COLO668 (cell line): Measurements from ENCODE around the gene IQGAP3.
"Not testable (repeated sequence)": the region's sequence is repeated elsewhere in the genome, so short reads cannot be mapped to it uniquely, and the experiment has no call there.

Experiments used
- DNase-seq: peaks from one replicate; lab custom pipeline; 2025; ENCODE audit not compliant: unreplicated experiment; lab: John Stamatoyannopoulos, UW

IQGAP3 gene, protein sequence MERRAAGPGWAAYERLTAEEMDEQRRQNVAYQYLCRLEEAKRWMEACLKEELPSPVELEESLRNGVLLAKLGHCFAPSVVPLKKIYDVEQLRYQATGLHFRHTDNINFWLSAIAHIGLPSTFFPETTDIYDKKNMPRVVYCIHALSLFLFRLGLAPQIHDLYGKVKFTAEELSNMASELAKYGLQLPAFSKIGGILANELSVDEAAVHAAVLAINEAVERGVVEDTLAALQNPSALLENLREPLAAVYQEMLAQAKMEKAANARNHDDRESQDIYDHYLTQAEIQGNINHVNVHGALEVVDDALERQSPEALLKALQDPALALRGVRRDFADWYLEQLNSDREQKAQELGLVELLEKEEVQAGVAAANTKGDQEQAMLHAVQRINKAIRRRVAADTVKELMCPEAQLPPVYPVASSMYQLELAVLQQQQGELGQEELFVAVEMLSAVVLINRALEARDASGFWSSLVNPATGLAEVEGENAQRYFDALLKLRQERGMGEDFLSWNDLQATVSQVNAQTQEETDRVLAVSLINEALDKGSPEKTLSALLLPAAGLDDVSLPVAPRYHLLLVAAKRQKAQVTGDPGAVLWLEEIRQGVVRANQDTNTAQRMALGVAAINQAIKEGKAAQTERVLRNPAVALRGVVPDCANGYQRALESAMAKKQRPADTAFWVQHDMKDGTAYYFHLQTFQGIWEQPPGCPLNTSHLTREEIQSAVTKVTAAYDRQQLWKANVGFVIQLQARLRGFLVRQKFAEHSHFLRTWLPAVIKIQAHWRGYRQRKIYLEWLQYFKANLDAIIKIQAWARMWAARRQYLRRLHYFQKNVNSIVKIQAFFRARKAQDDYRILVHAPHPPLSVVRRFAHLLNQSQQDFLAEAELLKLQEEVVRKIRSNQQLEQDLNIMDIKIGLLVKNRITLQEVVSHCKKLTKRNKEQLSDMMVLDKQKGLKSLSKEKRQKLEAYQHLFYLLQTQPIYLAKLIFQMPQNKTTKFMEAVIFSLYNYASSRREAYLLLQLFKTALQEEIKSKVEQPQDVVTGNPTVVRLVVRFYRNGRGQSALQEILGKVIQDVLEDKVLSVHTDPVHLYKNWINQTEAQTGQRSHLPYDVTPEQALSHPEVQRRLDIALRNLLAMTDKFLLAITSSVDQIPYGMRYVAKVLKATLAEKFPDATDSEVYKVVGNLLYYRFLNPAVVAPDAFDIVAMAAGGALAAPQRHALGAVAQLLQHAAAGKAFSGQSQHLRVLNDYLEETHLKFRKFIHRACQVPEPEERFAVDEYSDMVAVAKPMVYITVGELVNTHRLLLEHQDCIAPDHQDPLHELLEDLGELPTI (N-terminal part only)

DNA sequence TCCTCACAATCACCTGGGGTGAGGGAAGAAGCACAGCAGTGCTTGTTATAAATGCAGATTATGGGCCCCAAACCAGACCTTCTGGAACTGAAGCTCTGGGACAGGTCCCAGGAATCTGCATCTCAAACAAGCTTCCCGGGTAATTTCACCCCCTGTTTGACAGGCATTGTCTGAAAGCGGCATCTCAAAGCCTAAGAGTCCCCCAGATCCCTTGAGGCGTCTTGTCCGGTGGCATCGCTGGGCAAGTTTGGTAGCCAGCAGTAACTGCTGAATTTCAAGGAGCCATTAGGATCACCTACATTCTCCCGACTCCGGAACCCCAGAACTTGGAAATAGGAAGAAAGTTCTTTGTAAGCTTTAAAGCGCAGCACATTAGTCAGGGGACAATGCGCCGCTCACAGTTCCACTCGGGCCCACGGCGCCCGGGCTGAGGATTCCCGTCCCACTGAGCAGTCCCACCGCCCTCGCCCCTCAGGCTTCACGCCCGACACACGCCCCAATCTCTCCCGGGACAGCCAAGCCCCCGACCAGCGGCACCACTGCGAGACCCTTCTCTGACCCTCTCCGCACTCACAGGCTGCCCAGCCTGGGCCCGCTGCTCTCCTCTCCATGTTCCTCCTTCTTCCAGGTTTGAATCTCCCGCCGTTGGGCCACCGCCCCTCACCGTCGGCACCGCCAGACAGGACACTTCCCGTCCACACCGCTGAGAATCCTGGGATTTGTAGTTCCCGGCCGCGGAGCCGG, at the start of gene IQGAP3:
Gene IQGAP3 (minus strand): TSS at position 647 of the 744 bp plus-strand sequence. CDS start 36 bp downstream, at position 611.
- peak; percentile 92 for DNase-seq

DNA sequence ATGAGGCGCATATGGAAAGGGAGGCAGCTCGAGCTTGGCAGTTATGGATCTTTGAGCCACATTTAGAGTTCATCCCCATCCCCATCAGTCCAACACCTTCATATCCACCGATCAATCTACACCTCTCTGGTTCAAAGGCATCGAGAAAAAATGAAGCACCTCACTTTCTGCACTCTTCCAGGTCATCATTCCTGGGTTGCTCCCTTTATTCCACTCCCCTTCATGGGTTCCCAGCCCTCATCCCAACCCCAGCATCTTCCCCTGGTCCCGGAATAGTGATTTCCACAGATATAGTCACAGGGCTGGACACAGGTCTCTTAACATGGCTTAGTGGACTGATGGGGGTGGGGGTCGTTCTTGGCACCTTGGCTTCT, 47.2 kb upstream of the IQGAP3 start:
- no peak for DNase-seq

DNA sequence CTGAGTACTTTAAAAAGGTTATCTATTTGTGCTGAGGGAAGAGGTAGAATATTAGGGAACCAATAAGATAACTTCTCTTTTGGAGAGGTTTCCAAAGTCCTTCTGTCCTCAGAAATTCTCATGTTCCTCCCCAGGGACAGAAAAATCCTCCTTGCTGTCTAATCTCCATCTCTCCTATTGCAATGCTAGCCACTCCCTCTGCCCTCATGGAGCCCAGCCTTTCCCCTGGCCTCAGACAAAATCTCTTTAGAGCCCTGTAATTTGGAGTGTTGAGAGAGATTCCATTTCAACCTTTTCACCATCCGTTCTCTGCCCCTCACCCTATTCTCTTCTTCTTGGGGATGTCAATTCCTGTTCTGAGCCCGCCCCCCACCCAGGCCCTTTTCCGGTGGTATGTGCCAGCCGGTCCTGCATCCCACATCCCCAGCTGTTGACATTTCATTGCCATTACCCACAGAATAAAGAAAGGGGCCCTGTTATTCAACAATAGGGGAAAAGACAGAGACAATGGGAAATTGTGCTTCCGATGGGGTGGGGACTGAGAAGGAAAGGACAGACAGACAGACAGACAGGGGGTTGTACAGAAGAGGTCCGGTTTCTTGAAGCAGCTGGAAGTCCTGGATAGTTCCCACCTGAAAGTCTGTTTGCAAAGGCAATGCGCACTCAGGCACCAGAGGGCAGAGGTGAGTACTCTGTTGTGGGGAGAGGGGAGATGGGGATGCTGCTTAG, 46.7 kb upstream of the IQGAP3 start, which contains the start of gene HAPLN2:
Gene HAPLN2 (plus strand): TSS at position 563 of the 729 bp plus-strand sequence. CDS start 4,076 bp downstream, outside the sequence.
- peak; percentile 54 for DNase-seq

DNA sequence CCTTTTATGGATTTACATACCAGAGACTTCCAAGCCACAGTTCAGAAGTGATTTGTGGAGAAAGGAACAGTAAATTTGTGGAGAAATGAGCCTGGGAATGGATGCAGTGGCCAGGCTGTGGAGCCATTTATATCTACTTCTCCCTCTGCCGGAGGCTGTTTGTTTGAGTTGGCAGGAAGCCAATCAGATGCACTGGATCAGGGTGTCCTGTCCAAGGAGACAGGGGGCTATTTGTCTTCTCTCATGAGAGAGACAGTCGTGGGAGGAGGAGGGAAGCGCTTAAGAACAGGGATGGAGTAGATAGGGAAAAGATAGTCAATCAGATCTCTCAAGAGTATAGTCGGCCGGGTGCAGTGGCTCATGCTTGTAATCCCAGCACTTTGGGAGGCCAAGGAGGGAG, 44.1 kb upstream of the IQGAP3 start:
- DNase-seq = peak; percentile 73

DNA sequence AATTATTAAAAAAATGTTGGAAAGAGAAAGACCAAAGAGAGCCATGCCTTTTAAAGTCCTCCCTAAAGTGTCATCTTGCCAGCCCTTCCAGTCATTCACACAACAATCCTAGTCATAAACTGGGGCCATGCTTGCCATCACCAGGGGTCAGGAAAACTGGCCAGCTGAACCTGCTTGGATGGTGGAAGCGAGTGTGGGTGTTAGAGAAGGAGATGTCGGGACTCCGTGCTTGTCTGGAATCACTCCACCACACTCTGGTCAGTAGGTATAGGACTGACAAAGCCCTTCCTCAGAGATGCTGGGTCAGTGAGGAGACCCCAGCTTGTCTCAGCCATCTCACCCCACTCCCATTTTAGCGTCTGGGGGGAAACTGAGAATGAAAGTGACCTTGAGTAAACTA, 43.6 kb upstream of the IQGAP3 start:
- no peak for DNase-seq

DNA sequence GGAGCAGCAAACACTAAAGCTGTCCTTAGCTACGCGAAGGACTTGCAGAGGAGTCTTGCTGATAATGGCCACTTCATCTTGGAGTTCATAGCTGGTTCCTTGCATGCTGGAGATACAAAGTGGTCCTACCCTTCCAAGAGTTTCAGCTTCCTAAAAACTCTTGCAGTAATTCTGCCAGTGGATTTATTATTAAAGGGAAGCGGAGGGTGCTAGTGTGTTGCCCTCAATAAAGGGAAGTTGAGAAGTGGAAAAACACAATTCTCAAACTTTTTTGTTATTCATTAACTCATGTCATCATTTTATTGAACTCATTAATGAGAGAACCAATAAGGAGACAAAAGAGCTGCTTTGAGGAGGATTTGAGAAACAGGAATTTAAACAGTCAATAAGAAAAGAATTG, 40.3 kb upstream of the IQGAP3 start:
- DNase-seq = no peak

DNA sequence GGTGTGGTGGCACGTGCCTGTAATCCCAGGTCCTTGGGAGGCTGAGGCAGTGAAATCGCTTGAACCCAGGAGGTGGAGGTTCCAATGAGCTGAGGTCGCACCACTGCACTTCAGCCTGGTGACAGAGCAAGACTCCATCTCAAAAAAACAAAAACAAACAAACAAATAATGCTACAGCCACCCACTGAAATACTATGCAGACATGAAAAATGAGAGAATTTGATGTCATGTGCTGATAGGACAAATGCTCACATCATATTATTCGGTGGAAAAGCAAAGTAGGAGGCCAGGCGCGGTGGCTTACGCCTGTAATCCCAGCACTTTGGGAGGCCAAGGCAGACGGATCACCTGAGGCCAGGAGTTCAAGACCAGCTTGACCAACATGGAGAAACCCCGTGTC, 37.7 kb upstream of the IQGAP3 start:
- not testable (repeated sequence) for DNase-seq

DNA sequence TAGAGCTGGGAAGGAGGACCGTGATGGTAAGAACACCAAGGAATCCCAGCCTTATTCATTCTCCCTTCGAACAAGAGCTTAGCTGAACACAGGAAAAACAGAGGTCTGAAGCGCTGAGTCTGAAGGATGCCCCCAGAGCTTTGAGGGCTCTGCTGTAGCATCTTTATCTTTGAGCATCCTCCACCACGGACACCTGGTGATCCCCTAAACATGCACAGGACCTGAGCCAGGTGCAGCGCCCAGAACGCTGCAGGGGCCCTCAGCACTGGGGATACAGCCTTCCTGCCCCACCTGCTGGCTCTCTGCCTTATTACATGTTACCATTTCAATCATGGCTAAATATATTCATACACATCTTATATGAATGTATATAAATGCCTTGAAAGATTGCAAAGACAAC, 36.6 kb upstream of the IQGAP3 start:
- peak; percentile 79 for DNase-seq

DNA sequence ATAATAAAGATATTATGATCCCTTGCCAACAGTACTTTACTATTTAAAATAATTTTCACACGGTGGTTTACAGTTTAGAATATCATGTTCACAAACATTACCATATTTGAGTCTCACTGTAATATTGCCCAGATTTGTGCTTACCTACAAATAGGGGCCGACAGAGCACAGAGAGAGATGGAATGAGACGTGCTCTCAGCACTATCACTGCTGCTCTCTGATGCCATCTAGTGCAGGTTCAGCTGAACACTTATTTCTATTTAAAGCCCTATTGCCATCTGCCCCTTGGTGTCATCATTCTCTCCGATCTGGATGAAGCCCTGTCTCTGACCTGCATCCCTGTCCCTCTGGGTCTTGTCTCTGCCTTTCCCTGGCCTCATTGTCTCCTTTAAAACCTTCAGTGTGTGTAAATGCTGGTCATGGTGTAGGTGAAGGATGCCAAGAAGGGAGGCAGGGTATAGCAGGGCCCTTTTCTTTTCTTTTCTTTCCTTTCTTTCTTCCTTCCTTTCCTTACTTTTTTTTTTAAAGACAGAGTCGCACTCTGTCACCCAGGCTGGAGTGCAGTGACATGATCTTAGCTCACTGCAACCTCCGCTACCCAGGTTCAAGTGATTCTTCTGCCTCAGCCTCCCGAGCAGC, 35.8 kb upstream of the IQGAP3 start:
- peak; percentile 67 for DNase-seq

DNA sequence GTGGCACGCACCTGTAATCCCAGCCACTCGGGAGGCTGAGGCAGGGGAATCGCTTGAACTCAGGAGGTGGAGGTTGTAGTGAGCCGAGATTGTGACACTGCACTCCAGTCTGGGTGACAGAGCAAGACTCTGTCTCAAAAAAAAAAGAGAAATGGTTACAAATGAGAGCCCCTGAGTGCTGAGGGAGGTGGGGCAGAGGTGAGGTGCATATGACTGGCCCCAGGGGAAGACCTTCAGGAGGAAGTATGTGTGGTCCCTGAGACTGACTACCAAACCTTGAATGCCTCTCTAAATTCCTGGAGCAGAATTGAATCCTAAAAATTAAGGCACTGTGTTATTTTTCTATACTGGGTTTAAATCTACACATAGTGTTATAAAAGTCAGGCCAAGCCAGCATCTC, 35.0 kb upstream of the IQGAP3 start:
- DNase-seq = not testable (repeated sequence)

DNA sequence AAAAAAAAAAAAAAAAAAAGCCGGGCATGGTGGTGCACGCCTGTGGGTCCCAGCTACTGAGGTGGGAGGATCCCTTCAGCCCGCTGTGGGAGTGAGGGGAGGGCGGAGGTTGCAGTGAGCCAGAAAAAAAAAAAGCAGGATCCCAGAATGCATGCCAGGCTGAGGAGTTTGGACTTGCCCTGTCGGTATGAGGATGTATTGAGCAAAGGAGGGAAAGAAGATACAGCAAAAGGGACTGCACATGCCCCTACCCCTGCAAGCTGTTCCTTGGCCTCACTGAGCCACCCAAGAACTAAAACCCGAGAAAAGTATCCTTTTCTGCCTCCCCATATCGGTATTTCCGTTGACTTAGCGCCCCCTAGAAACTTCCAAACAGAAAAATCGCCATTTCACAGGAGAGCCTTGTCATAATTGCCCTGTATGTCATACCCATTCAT, 30.2 kb upstream of the IQGAP3 start:
- DNase-seq = no peak

DNA sequence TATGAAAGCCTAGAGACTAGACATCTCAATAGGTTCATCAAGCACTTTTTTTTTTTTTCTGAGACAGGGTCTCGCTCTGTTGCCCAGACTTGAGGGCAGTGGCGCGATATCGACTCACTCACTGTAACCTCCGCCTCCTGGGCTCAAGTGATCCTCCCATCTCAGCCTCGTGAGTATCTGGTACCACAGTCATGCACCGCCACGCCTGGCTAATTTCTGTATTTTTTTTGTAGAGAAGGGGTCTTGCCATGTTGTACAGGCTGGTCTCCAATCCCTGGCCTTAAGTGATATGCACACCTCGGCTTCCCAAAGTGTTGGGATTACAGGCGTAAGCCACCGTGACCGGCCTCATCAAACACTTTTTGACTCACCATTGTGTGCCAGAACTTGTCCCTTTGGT, 29.5 kb upstream of the IQGAP3 start:
- no peak for DNase-seq

DNA sequence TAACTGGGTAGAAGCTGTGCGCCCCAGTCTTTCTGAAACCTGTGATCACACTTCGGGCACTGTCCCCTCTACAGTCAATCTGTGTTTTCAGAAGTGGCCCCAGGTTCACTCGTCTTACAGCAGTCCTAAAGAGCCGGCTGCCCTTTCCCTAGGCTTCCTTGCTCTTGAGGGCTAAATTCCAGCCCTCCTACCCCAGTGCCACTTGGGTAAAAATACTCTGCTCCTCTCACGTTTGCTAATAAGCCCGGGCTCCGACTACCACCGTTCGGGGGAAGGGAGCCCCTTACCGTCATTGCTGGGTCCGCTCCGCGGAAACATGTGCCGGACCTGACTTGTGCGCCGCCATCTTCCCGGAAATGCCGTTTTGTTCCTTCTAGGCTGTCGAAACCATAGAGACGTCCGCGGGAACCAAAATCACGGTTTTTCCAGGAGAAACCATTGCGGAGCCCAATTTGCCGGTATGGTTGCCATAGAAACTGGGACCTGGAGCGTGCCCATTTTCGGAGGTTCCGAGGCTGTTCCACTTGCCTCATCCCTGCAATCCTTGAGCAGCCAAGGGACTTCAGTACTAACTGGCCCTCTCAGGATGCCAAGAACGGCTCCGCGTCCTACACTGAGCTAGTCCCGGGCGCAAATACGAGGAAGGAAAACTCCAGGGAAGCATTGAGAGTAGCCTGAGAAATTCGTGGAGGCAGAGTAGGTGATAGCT, 28.9 kb upstream of the IQGAP3 start, which contains the start of gene GPATCH4:
Gene GPATCH4 (minus strand): TSS at position 358 of the 709 bp plus-strand sequence.
- peak; percentile 77 for DNase-seq

DNA sequence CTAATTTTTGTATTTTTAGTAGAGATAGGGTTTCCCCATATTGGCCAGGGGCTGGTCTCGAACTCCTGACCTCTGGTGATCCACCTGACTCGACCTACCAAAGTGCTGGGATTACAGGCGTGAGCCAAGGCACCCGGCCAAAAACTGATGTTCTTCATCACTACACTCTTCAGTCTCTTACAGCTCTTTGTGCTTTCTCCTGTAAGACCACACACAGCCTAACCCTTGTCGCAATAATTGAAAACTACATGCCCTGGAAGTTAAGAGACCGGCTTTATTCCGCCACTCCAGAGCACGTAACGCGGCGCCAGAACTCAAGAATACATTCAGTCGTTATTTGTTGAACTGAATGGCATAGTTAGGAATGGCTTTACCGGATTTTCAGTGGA, 28.4 kb upstream of the IQGAP3 start:
- DNase-seq = peak; percentile 43

DNA sequence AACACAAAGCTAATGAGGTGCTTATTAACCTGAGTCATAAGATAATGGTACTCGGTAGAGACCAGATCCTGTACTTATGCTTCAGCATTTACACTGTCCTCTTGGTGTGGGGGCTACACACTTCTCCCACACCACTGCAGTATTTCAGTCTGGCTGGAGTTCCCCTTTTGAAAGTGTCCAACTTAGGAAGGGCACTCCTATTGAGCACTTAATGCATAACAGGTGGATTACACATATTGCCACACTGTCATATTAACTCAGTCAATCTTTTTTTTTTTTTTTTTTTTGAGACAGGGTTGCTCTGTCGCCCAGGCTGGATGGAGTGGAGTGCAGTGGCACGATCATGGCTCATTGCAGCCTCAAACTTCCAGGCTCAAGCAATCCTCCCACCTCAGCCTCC, 27.4 kb upstream of the IQGAP3 start:
- DNase-seq = no peak

DNA sequence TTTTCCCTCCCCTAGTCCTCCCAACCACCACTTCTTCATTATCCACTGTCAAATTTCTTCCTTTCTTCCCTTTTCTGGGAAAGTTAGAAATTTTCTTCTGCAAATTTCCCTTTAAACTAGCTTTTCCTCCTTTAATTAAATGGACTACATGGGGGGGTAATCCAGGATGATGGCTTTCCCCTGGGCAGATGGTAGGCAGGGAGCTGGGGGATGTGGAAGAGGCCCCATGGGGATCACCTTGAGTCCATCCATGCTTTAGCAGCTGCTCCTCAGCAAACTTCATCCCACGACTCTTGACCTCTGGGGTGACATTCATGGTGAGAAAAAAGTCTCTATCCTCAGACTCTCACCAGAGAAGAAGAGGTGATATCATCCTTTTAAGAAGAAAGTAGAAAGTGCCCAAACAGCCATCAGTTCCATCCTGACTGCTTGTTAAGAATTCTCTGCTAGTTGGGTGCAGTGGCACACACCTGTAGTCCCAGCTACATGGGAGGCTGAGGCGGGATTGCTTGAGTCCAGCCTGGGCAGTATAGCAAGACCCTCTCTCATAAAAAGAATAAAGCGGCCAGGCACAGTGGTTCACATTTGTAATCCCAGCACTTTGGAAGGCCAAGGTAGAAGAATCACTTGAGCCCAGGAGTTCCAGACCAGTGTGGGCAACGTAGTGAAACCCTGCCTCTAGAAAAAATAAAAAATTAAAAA, 26.5 kb upstream of the IQGAP3 start:
- DNase-seq = no peak

DNA sequence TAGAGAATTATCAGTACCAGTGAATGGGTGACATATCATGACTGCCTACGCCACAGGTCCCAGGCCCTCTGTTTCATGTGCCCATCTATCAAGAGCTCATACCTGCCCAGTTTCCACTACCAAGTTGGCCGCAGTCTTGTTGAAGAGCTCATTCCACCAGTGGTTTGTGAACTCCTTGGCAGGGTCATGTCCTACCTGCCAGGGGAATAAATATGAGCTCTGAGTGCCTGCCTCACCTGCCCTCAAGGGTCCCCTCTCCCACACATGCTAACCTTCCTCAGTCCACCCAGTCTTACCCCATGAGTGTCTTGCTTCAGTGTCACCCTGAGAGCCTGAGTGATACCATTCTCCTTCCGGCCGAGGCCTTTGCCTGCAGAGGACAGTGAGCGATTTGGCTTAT, 25.8 kb upstream of the IQGAP3 start:
- no peak for DNase-seq

DNA sequence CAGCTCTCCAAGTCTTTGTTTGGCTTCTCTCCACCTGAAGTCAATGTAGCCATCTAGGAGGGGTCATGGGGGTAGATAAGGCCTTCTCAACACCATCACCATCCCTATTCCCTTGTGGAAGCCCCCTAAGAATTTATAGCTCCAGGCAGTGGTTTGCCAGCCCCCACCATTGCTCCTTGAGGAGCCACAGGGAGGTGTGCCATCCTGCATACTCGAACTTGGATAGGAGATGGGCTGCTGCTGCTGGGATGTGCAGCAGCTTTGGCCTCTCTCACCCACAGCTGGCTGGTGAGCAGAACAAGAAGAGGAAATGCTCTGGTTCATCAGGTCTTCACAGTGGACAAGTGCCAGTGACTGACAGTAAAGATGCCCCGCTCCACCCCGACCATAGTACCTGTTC, 24.1 kb upstream of the IQGAP3 start:
- DNase-seq = no peak
